Endothelial cell of umbilical vein (primary cell): Measurements from ENCODE around the gene SSBP3. TPM values are rescaled to one million over a fixed set of nuclear protein-coding genes. Genes with fewer than 3 reads are reported as not detected.

ENCODE experiments used
- BruUV-seq: library from RNA; stranded (reverse); fragments of 400-500 nt; replicated peaks from 2 replicates; lab custom pipeline; 2021; lab: Mats Ljungman, UMichigan
- CTCF ChIA-PET: fragments of 300-600, 350-600 bp; sonication (Branson Sonifier 250); formaldehyde crosslinking; loops from one replicate; lab custom pipeline; 2021; ENCODE audit warnings: antibody characterized with exemption, inconsistent platforms; lab: Charles Lee
- POLR2A ChIA-PET: fragments of 300-600, 350-600 bp; sonication (Branson Sonifier 250); formaldehyde crosslinking; loops from one replicate; lab custom pipeline; 2021; ENCODE audit warnings: antibody characterized with exemption, inconsistent platforms; lab: Charles Lee
- DNase-seq: peaks from one replicate; pipeline ENCODE4 v3.0.0-alpha.2; 2011; ENCODE audit warnings: low read depth, low spot score
- FAIRE-seq: peaks from 2 replicates; lab custom pipeline; 2011; peaks lifted over from hg19 to GRCh38; lab: Jason Lieb, UNC
- H2AFZ ChIP-seq: 2 replicates; pipeline ENCODE4 v1.6.0; 2012; ENCODE audit warnings: low read depth, low read length, control low read depth, inconsistent platforms
- H3K27ac ChIP-seq: 2 replicates; pipeline ENCODE4 v1.5.1; 2011; ENCODE audit warnings: low read depth, mild to moderate bottlenecking, control low read depth, low read length, moderate library complexity; ENCODE audit not compliant: insufficient read depth
- H3K27me3 ChIP-seq, 2 experiments: 2 replicates each; pipeline versions ENCODE4 v1.6.0 to v1.6.1; 2011; ENCODE audit warnings: low read length in 2 of 2, mixed read lengths in 1 of 2; ENCODE audit not compliant: control insufficient read depth in 2 of 2, insufficient read depth in 2 of 2
- H3K36me3 ChIP-seq, 2 experiments: 2 replicates in 1 of 2; 3 replicates in 1 of 2; pipeline ENCODE4 v1.5.1; 2011; ENCODE audit warnings: low read length in 2 of 2, mild to moderate bottlenecking in 1 of 2, moderate library complexity in 1 of 2; ENCODE audit not compliant: control insufficient read depth in 2 of 2, insufficient read depth in 2 of 2; ENCODE audit errors: extremely low read depth in 1 of 2
- H3K4me1 ChIP-seq: 3 replicates; pipeline ENCODE4 v1.5.1; 2011; ENCODE audit warnings: mild to moderate bottlenecking, low read length; ENCODE audit not compliant: control insufficient read depth, insufficient read depth; ENCODE audit errors: extremely low read depth
- H3K4me2 ChIP-seq: 2 replicates; pipeline ENCODE4 v1.6.1; 2011; ENCODE audit warnings: low read length, control low read depth, mixed read lengths; ENCODE audit not compliant: insufficient read depth
- H3K4me3 ChIP-seq, 3 experiments: fragments of 200-600 bp in 1 of 3; sonication (generic), shearing (Covaris generic) in 1 of 3; replicated peaks in 1 of 3; 2 replicates each; pipeline ENCODE4 v1.5.1; 2011 to 2016; ENCODE audit warnings: control low read depth in 3 of 3, low read length in 3 of 3, mild to moderate bottlenecking in 2 of 3, inconsistent platforms in 1 of 3, low read depth in 1 of 3, moderate library complexity in 1 of 3; ENCODE audit not compliant: insufficient read depth in 1 of 3
- H3K79me2 ChIP-seq: 2 replicates; pipeline ENCODE4 v1.6.0; 2012; ENCODE audit warnings: low read length, inconsistent platforms; ENCODE audit not compliant: control insufficient read depth, insufficient read depth
- H3K9ac ChIP-seq: replicated peaks from 2 replicates; pipeline ENCODE3; 2011; ENCODE audit warnings: low read length, control low read depth; ENCODE audit not compliant: insufficient read depth; ENCODE audit errors: extremely low read depth
- H3K9me1 ChIP-seq: replicated peaks from 3 replicates; pipeline ENCODE4 v1.6.0; 2011; ENCODE audit warnings: mild to moderate bottlenecking, low read length; ENCODE audit not compliant: control insufficient read depth, insufficient read depth; ENCODE audit errors: extremely low read depth
- H3K9me3 ChIP-seq: replicated peaks from 2 replicates; pipeline ENCODE4 v1.5.1; 2012; ENCODE audit warnings: low read length, inconsistent platforms; ENCODE audit not compliant: control insufficient read depth, insufficient read depth
- H4K20me1 ChIP-seq: replicated peaks from 2 replicates; pipeline ENCODE3; 2011; ENCODE audit warnings: mild to moderate bottlenecking, low read length; ENCODE audit not compliant: control insufficient read depth, insufficient read depth; ENCODE audit errors: extremely low read depth
- FOS ChIP-seq: IDR thresholded peaks from 2 replicates; pipeline ENCODE4 v1.6.1; 2011; ENCODE audit warnings: mild to moderate bottlenecking, low read length, moderate library complexity, borderline replicate concordance; ENCODE audit not compliant: insufficient read depth
- GATA2 ChIP-seq: IDR thresholded peaks from 2 replicates; pipeline ENCODE4 v1.7.0; 2011; ENCODE audit warnings: low read depth, mild to moderate bottlenecking, moderate library complexity, mixed read lengths, low read length; ENCODE audit not compliant: insufficient read length, insufficient read depth
- JUN ChIP-seq: IDR thresholded peaks from 2 replicates; pipeline ENCODE4 v1.6.1; 2011; ENCODE audit warnings: borderline replicate concordance, low read depth; ENCODE audit not compliant: insufficient read length, insufficient read depth
- POLR2A ChIP-seq: IDR thresholded peaks from 2 replicates; pipeline ENCODE4 v1.6.1; 2012; ENCODE audit warnings: low read depth, mild to moderate bottlenecking, control low read depth, low read length
- POLR2AphosphoS5 ChIP-seq: IDR thresholded peaks from 2 replicates; pipeline ENCODE4 v1.6.1; 2012; ENCODE audit warnings: low read depth, mild to moderate bottlenecking, control low read depth, low read length, moderate library complexity; ENCODE audit not compliant: insufficient read depth
- dilution Hi-C: fragments of 300-500 bp; cut with MboI; formaldehyde crosslinking; loops from one replicate; pipeline ENCODE4 v1.15.0; 2019; ENCODE audit warnings: low sequenced_read_pairs; ENCODE audit not compliant: extremely low pct_ligation_motif_present
- intact Hi-C: fragments of 100-400 bp; cut with micrococcal nuclease; formaldehyde crosslinking; loops from one replicate; pipeline ENCODE4 v1.10.0; 2022
- polyA plus RNA-seq, 4 experiments: library from polyadenylated mRNA; depleted of rRNA in 3 of 4; stranded (reverse) in 3 of 4; unstranded in 1 of 4; fragments of >200 nt; gene quantifications; 2 replicates each; pipeline versions ENCODE4 v1.2.1 to v1.2.3, GENCODE V29; 2011 to 2012; ENCODE audit warnings: missing spikeins in 1 of 4
- total RNA-seq: library from RNA; stranded (reverse); gene quantifications from 2 replicates; pipeline ENCODE4 v1.2.3, GENCODE V29; 2021
- TF ChIP-seq, protein P1 (sequence below), 2 donors: IDR thresholded peaks; 1 replicate in 1 of 2; 2 replicates in 1 of 2; pipeline ENCODE4 v1.5.1; 2011; ENCODE audit warnings: low read length in 2 of 2, mild to moderate bottlenecking in 2 of 2, moderate library complexity in 2 of 2, control low read depth in 1 of 2, inconsistent platforms in 1 of 2, low read depth in 1 of 2; ENCODE audit not compliant: insufficient read depth in 1 of 2; ENCODE audit errors: extremely low read depth in 1 of 2
- TF ChIP-seq, protein P2 (sequence below): IDR thresholded peaks from 2 replicates; pipeline ENCODE4 v1.6.1; 2011; ENCODE audit not compliant: insufficient read depth, insufficient read length

The SSBP3 gene
- total and polyA plus RNA-seq, 2 donors (not counting 3 experiments of a cell fraction or from before 2014, with no cell fraction given): 44.9 to 59.4 TPM

DNA sequence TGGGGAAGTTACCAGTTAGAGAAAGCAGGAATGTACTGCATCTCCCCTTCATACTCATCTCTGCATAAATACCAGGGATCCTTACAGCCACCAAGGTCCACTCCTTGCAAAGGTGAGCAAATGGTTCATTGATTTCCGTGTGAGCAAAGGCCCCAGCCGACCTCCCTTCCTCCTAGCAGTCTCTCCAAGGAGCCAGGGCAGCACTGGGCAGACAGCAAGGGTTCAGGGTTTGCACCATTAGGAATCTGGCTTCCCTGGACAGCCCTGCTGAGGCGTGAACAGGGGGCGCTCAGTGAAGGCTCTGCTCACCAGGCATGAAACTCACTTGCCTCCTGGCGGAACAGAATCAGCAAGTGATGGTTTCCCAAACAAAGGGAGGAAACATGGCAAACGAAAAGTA lies 140.5 kb downstream of the SSBP3 start:
- no peak overlapping the region for H3K4me2 ChIP-seq
- FAIRE-seq (no peak), DNase-seq (no peak)
- no peak overlapping the region for H2AFZ ChIP-seq
- H3K4me1 ChIP-seq: peaks cover 7% of the 10 kb centered on the region
- ChIA-PET POLR2A (no interaction called here), CTCF (interaction anchor here (2.4 kb wide), 1 partner anchor 10 kb away, joined by 6 read pairs; no protein-coding TSS in a partner anchor)
- H3K9me3 ChIP-seq: no peaks in the 10 kb centered on the region
- no TSS peak for BruUV-seq
- H3K36me3 ChIP-seq: no peaks in the 10 kb centered on the region
- H3K27me3 ChIP-seq: no peaks in the 10 kb centered on the region
- peaks cover 2% of the 10 kb centered on the region for H3K9me1 ChIP-seq
- H3K79me2 ChIP-seq: no peaks in the 10 kb centered on the region
- H3K27ac ChIP-seq: no peak overlapping the region
- intact Hi-C loops: no loop called here
- H3K9ac ChIP-seq: no peak overlapping the region
- dilution Hi-C loops: no loop called here
- no peak for TF ChIP-seq GATA2
- H4K20me1 ChIP-seq: no peaks in the 10 kb centered on the region
- no peak overlapping the region for H3K4me3 ChIP-seq

DNA sequence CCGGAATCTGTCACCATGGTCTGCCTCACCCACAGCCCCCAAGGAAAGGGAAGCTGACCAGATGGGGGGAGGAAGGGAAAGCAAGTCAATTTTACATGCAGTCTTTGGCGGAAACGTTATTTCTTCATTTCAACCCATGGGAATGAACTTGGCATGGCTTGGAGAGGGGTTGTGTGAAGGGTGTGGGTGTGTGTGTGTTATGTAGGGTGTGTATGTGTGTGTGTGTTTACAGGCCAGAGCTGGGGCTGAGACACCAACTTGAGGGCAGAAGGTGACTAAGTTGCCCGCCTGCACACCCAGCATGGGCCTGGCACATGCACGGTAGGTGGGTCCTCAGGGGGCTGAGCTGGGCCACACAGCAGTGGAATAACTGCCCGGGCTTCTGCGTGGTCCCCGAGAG lies 141.1 kb downstream of the SSBP3 start:
- H3K36me3 ChIP-seq: no peaks in the 10 kb centered on the region
- FAIRE-seq: no peak
- no peaks in the 10 kb centered on the region for H3K79me2 ChIP-seq
- dilution Hi-C loops (no loop called here), intact Hi-C loops (no loop called here)
- H3K9me1 ChIP-seq: peaks cover 2% of the 10 kb centered on the region
- TF ChIP-seq, protein P1, sequence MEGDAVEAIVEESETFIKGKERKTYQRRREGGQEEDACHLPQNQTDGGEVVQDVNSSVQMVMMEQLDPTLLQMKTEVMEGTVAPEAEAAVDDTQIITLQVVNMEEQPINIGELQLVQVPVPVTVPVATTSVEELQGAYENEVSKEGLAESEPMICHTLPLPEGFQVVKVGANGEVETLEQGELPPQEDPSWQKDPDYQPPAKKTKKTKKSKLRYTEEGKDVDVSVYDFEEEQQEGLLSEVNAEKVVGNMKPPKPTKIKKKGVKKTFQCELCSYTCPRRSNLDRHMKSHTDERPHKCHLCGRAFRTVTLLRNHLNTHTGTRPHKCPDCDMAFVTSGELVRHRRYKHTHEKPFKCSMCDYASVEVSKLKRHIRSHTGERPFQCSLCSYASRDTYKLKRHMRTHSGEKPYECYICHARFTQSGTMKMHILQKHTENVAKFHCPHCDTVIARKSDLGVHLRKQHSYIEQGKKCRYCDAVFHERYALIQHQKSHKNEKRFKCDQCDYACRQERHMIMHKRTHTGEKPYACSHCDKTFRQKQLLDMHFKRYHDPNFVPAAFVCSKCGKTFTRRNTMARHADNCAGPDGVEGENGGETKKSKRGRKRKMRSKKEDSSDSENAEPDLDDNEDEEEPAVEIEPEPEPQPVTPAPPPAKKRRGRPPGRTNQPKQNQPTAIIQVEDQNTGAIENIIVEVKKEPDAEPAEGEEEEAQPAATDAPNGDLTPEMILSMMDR (IDR thresholded peaks at IDR 0.05; ENCODE audit: extremely low read depth in 1 of 2, insufficient read depth in 1 of 2, low read depth in 1 of 2, low read length in 2 of 2): no peak
- TF ChIP-seq POLR2AphosphoS5: no peak
- TF ChIP-seq GATA2: no peak
- TF ChIP-seq JUN: no peak
- no peak for TF ChIP-seq FOS
- no peak for TF ChIP-seq POLR2A
- TF ChIP-seq, protein P2, sequence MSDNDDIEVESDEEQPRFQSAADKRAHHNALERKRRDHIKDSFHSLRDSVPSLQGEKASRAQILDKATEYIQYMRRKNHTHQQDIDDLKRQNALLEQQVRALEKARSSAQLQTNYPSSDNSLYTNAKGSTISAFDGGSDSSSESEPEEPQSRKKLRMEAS: no peak
- no peaks in the 10 kb centered on the region for H3K9me3 ChIP-seq
- CTCF ChIA-PET: interaction anchor here (1.3 to 1.7 kb wide), 3 partner anchors 10 to 142 kb away, joined by 3 to 5 read pairs (median 4); partner anchors contain the start of gene SSBP3
- POLR2A ChIA-PET: no interaction called here
- H3K4me3 ChIP-seq: no peak overlapping the region
- H3K4me1 ChIP-seq: peaks cover 7% of the 10 kb centered on the region
- no peaks in the 10 kb centered on the region for H4K20me1 ChIP-seq
- no TSS peak for BruUV-seq
- H2AFZ ChIP-seq: no peak overlapping the region
- no peak overlapping the region for H3K27ac ChIP-seq
- H3K9ac ChIP-seq: no peak overlapping the region
- DNase-seq: no peak
- H3K4me2 ChIP-seq: no peak overlapping the region
- no peaks in the 10 kb centered on the region for H3K27me3 ChIP-seq
